GM21515 (cell line): ENCODE data around the gene PEX10.

Experiments
- ATAC-seq: cut with Tn5 transposase; IDR thresholded peaks from one replicate; pipeline ENCODE4 v1.9.1; 2021; ENCODE audit not compliant: unreplicated experiment

Gene PEX10

DNA sequence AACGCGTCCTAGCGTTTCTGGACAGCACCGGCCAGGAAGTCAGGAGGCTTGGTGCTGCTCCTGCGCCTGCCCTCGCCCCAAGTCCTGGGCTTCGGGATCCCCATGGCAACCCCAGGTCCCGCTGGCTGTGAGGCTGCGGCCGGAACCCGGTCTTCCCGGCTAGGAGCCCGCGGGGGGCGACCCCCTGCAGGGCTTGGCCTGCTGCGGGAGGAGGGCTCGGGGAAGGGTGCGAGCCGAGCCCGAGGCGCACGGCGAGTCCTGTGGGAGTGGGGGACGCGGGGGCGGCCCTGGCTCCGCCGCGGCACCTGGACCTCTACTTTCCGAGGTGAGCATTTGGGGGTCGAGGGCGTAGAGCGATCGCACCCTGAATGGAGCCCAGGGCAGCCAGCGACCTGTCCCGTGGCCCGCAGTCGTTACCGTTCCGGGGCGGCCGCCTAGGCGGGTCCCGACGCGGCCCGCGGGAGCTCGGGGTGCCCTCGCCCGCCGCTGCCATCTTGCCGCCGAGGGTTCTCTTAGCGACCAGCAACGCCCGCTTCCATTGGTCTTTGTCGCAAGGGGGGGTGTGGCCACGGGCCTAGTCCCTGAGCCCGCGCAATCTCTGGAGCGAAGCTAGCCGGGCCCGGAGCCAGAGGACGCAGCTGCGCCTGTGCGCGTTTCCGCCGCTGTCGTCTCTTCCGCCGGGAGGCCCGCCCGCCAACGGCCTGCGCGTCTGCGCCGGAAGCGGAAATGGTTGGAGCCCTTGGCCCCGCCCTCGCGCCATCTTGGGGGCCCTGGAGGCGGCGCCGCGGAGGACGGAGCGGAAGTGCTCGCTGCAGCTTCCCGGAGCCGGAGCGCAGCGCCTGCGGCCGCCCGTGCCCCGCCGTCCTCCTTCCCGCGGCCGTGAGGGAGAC lies 21.1 kb downstream of the PEX10 start, which contains the start of the genes MORN1 and RER1:
Gene MORN1, minus strand, starts transcription at position 514 of the 890 bp plus-strand sequence. Its CDS starts 21 bp downstream, at position 493.
Gene RER1, plus strand, starts transcription at position 801 of the 890 bp plus-strand sequence. CDS start 3,950 bp downstream, outside the sequence.
- ATAC-seq, result peak; percentile 89

DNA sequence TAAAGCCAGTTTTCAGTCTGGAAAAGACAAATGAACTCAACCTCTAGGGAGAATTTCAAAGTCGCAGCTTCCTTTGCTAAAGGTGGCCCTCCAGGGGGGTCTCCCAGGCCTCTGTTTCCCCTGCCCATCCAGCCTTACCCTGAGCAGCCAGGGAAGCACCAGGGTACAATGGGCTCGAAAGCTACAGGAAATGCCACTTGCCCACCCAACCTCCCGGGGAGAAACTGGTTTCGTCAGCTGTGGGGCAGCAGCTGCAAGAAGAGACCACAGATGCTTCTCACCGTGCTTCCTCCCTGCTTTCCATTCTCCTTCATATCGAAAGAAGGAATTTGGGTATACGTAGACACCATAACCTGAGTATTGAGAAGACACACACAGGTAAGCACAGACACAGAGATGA lies 22.7 kb downstream of the PEX10 start:
- no peak for ATAC-seq

DNA sequence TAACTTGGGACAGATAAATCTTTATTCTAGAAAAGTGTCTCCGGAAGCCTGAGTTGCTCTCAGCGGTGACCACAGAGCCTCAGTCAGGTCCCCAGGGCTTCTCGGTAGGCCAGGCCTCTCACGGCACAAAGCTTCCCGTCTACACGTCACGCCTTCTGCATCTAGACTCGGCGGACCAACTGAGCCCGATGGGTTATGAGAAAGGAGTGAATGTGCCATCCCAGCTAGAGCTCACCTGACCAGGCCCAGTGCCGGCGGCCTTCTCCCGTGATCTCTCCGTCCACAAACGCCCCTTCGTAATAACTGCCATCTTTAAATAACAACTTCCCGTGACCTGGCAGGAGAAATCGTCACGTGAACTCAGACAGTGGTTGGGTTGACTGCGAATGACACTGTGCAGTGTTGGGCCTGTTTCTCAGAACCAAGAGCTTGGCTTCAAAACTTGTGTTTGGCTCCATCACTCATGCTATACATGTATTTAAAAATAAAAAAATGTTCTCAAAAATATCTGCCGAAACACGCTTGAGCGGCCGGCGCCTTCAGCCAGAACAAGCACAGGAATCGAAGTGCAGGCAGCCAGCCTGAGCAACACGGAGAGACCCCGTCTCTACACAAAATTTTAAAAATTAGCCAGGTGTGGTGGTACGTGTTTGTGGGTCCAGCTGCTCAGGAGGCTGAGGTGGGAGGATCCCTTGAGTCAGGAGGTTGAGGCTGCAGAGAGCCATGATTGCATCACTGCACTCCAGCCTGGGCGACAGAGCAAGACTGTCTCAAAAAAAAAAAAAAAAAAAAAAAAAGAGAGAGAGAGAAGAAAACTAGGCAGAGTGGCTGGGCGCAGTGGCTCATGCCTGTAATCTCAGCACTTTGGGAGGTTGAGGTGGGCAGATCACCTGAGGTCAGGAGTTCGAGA lies 24.1 kb downstream of the PEX10 start:
- ATAC-seq, result no peak

DNA sequence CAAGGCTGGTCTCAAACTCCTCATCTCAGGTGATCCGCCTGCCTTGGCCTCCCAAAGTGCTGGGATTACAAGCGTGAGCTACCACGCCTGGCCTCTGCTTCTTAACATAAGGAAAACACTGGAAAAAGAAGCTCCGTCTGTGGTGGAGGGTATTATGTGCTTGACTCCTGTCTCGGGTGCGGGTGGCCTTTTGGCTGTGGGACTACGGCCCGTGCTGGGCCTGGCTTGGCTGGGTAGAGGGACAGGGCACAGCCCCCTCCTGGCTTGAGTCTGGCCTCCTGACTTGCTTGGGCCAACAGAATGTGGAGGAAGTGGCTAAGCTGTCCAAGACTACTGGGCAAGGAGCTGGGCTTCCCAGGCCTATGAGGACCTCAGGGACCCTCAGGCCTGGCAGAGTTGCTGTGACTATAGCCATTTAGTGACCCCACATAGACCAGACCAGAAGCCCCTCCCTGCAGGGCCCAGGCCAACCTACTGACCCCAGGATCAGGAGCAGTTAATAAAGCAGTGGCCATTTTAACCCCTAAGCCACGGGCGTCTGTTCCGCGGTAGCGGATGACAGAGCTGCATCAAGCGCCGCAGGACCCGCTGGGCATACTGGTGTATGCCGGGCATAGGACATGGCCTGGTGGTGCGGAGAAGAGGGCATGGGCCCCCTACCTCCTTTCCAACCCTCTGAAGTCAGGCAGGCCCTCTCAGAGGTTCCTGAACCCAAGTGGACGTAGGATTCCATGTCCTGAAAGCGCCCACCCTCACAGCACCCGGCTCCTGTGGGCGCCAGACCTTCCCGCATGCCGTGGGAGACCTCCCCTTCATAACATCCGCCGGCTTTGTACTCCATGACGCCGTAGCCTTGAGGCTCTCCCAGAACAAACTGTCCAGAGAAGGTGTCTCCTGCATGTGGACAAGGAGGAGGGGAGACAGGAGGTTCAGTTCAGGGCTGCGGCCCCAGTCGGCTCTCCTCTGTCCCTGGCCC lies 25.4 kb downstream of the PEX10 start:
- no peak for ATAC-seq

DNA sequence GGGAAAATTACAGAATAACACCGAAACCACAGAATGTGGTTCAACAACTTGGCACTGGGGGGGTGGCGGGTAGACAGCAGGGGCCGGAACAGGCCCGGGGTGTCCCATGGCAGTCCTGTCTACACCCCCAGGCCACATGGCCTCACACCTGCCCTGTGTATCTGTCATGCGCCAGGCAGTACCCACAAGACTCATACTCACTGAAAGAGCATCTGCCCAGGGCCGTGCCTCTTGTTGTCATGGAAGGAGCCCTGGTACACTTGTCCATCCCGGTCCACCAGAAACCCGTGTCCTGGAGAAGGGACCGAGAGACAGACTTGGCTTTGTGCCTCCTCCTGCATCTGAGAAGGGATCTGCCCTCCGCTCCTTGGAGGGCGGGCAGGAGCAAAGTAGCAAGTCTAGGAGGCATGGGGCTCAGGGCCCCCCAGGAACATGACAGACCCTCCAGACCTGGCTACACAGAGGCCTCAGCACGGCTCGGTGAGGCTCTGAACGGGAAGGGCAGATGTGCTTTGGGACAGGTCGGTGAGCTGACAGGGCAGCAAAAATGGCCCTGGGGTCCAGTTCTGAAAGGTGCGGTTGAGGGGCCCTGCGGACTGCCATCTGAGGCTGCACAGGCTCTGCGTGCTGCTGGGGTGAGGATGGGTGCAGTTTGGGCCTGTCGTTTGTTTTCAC lies 26.6 kb downstream of the PEX10 start:
- ATAC-seq, result no peak

DNA sequence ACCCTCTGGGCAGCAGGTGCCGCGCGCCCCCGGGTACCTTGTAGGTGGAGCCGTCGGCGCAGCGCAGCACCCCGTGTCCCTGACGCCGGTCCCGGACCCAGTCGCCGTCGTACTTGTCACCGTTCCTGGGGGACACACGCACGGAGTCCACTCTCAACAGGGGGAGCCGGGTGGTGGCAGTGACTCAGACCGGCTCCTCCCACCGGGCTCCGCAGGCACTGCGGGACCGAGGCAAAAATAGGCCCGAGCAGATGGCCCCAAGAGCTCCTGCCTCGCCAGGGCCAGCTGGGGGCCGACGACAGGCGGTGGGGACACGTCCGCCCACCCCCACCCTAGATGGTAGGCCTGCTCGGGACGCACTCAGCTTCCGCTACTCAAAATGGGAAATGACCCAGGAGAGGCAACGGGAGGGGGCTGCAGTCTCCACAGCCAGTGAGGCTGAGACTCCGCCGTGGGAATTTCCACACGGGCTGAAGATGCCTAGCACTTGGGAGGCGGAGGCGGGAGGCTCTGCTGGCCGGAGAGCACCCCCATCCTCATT lies 27.4 kb downstream of the PEX10 start:
- no peak for ATAC-seq

DNA sequence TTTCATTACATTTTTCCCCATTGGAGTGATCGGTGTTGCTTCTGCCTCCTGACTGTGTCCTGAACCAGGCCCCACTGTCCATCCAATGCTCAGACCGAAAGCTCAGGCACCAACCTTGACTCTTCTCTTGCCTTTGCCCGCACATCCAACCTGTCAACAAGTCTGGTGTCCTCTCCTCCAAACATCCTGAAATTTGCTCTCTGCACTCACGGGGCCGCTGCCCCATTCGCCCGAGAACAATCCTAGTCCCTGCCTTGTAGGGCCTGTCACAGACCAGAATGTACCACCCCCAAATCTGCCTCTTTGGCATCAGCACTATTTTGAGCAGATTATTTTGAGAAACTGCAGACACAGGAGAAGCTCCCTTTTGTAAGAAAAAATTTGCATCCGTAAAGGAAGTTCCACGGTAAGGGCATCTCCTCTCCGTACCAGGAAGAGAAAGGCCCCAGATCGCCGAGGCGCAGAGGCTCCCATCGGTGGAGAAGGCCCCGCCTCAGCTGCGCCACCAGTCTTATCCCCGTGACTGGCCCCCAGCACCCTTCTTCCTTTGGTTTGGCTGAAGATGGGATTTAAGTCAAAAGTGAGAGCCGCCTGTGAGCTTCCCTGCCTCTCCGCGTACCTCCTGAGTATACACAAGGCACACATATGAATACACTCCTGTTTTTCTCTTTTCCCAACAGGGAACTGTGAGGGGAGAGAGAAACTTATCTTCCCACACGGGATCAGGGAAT lies 28.1 kb downstream of the PEX10 start:
- no peak for ATAC-seq

DNA sequence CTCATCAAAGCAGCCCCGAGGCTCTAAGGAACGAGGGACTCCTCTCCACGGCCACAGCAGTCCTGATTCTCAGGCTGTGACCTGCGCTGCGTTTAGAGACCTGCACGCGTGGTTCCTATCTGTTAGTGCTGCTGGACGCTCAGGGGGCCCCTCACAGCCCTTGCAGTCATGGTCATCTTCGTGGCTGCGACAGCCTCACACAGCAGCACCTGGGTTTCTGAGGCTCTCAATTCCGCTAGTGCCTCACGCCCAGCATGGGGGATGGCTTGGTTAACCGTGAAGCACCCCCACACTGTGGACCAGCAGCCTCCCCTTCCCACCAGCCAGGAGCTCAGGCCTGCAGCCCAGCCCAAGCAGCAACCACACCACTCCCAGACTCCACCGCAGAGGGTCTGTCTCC lies 28.8 kb downstream of the PEX10 start:
- ATAC-seq, result no peak

DNA sequence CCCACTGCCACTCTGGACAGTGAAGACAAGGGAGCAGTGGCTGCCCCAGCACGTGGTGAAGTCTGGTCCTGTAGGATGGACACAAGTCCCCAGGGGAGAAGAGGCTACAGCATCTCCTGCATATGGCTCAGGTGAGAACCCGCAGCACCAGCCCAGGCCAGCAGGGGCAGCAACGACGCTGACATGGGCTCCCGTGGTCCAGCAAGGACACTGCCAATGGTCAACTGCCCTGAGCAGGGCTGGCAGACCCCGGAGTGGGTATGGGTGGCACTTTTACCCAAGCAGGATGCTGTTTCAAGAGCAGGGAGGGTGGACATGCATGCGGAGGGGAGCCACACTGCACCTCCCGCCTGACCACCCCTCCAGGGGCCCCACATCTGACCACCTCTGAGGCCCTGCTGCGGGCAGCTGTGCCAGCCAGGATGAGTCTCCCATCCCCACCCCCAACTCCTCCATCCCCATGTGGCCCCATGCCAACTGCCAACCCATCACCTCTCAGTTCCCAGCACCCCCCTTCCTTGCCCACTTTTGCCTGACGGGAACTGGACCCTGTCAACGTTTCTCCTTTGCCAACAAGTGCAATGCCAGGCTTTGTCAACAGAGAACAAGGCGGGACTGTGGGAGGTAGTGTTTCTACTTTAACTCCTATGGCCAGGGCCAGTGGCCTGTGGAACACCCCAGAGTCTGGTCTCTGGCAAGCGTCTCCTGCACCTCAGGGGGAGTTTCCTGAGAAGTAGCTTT lies 29.6 kb downstream of the PEX10 start:
- ATAC-seq, result no peak

DNA sequence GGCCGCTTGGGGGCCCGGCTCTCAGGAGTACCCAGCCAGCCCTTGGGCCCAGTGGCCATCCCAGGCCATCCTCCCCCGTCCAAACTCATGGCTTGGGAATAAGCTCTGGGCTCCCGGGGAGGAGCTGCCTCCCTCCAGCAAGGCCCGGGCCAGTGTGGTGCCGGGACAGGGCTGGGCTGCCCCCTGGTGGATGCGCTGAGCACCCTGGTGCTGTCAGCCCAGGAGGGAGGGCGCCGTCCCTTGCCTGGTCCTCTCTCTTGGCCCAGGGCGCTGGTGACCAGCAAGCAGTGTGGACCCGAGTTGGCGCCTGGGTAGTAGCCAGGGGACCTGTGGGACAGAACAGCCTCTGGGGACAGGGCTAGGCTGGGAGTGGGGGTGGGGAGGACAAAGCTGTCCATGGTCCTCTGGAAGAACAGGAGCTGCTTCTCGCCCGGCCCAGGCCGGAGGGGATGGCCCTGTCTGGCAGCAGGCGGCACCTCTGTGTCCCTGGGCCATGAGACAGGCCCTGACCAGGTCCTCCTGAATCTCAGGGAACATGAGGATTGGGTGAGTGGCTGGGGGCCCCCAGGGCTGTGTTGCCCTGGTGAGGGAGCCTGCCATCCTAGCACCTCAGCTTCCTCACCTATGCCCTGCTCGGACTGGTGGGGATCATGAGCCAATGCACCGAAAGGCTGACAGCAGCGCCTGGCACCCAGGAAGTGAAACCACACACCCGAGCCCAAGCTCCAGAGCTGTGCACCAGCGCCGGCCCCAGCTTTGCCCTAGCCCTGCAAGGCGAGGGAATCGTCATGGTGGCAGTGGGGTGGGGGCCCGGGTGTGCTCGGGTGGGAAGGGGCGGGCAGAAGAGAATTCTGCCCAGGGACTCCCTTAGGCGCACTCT lies 30.4 kb downstream of the PEX10 start:
- no peak for ATAC-seq

DNA sequence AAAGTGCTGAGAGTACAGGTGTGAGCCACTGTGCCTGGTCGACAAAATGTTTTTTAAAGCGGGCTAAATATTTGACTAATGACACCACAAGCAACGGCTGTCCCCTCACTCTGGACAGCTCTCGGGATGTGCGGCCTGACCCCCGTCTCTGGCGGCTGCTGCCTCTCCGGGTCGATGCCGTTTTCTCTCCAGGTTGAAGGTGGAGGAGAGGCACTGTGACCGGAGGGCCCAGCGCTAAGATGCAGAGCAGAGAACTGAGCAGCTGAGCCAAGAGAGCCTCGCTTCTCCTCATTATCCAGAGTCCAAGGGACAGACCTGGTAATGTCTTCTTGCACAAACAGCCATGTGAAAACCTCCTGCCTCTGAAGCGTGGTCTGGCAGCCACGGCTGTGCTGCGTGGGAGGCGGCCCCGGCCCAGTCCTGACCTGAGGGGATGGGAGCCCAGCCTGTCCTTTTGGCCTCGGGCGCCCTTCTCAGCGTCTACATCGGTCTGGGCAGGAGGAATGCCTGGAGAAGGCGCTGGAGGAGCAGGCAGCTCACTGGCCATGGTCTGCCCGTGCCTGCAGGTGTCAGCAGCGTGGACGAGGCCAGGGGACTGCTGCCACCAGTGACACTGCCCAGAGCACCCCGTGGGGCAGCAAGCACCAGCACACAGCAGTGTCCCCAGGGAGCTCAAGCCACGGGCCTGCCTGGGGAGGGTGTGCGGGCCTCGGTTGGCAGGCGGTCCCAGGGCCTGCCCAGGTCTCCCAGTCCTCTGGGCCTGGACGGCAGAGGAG lies 31.4 kb downstream of the PEX10 start:
- no peak for ATAC-seq

DNA sequence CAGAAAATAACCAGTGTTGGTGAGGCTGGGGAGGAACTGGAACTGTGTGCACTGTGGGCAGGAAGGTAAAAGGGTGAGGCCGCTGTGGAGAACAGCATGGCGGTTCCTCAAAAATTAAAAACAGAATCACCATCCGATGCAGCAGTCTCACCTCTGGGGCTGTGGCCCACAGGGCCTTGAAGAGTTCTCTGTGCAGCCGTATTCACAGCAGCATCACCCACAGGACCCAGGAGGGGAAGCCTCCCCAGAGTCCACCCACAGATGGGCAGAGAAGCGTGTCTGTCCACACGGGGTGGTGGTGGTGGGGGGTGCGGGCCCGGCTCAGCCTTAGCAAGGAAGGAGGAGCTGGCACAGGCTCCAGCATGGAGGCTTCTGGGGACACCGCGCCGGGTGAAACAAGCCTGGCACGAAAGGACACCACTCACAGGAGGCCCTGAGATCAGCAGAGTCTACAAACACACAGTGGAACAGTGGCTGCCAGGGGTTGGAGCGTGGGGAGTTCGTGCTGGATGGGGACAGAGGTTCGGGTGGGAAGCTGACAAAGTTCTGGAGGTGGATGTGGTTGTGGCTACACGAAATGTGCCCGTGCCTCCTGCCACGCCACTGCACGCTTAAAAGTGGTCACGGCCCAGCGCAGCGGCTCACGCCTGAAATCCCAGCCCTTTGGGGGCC lies 32.5 kb downstream of the PEX10 start:
- ATAC-seq, result no peak

DNA sequence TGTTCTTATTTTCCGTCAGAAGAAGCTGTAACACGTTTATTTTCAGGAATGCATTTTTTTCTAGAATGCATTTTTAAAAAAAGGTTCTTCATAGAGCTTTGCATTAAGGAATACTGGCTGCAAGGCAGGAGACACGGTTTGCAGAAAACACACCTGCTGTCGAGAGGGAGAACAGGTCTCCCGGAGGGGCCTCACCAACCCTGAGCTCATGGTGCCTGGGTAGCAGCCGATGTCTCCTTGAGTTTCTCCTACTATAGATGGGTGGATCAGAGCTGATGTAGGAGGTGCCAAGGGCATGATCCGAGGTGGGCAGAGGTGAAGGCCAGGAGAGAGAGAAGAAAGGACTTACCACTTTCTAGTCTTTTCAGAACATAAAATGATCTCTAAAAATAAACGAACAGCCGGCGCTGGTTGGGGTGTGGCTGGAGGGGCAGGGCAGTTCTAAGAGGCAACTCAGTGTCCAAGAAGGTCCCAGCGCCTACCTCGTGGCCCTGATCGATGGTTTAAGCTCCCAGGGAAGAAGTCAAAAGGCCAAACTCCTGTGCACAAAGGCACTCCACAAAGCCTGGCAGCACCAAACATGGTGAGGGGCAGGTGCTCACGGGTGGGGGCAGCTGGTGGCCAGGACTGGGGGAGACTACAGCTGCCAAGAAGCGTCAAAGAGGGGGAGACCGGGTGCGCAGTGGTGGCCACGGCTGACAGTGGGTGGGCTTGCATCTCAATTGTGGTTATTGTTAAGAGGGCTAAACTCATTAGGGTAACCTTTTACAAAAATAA lies 33.2 kb downstream of the PEX10 start:
- no peak for ATAC-seq

DNA sequence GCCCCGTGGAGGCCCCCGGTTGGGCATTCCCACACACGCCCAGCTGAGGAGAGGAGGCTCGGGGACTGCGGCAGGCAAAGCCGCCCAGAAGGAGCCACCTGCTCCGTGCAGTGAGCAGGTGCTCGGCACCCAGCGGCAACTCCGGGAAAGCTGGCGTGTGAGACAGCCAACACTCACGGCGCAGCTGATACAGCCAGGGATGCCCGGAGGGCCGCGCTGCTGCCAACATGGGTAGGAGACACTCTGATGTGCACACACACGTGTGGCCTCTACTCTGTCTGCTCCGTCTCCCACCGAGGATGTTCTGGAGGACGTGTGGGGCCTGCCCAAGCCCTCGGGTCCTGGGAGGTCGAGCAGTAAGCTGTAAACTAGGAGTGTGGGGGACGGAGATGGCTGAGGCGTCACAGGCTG lies 33.9 kb downstream of the PEX10 start:
- no peak for ATAC-seq

DNA sequence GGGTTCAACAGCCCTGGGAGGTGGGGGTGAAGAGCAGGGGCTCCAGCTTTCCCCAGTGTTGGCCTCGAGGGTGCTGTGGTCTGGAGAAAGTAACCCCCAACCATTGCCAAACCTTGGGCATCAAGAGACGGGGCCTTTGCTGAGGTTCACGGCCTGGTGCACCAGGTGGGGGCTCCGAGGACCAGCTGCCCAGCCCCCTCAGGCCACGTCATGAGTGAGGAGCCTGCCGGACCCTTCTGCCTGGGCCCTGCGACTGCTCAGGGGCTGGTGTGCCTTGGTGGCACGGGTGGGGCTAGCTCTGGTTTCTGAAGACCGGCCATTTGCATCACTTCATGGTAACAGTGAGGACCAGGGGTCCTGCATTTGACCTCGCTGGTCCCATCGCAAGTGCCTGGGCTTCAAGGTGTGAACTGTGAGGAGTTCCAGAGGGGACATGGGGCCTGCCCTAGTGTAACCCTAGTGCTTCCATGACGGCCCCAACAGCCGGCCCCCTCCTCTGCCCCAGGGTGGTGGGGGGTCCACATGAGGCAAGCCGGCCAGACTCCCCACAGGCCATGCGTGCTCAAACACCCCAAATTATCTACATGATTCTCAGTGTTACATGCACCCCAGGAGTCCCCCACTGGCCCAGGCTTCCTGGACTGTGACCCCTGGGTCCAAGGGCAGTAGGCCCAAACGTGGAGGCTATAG lies 34.5 kb downstream of the PEX10 start:
- ATAC-seq, result no peak
